ENCODE data around the gene GANAB. TPM values are rescaled to one million over a fixed set of nuclear protein-coding genes. Genes with fewer than 3 reads are reported as not detected.

The GANAB gene
- total RNA-seq, 1 experiment from 2014 or later: 221 TPM

Small RNA genes lying within 50 kb of the gene (small RNA-seq; reads per million reads assigned to genes)
- gene AP001458.1 (not detected), gene SNORA57 (not detected)

Other genes starting within 250 kb of the GANAB start
- not detected in 2 replicates for gene SCGB1A1, start 227.6 kb downstream of the GANAB start, total RNA-seq (2014; rRNA removed; shearing (Covaris generic))
- gene AHNAK, start 99.8 kb downstream of the GANAB start, total RNA-seq (2014; rRNA removed; shearing (Covaris generic)): 184 and 193 TPM in 2 replicates
- 1,970 and 1,995 TPM in 2 replicates for gene EEF1G, start 72.7 kb downstream of the GANAB start, total RNA-seq (2014; rRNA removed; shearing (Covaris generic))
- 19.6 and 21.0 TPM in 2 replicates for gene TUT1, start 55.1 kb downstream of the GANAB start, total RNA-seq (2014; rRNA removed; shearing (Covaris generic))
- 179 and 193 TPM in 2 replicates for gene MTA2, start 44.7 kb downstream of the GANAB start, total RNA-seq (2014; rRNA removed; shearing (Covaris generic))
- 27.5 and 28.7 TPM in 2 replicates for gene EML3, start 33.8 kb downstream of the GANAB start, total RNA-seq (2014; rRNA removed; shearing (Covaris generic))
- 3.3 and 7.7 TPM in 2 replicates for gene ROM1, start 33.4 kb downstream of the GANAB start, total RNA-seq (2014; rRNA removed; shearing (Covaris generic))
- gene B3GAT3, start 24.6 kb downstream of the GANAB start, total RNA-seq (2014; rRNA removed; shearing (Covaris generic)): 63.8 and 67.2 TPM in 2 replicates
- gene INTS5, start 6.7 kb upstream of the GANAB start, total RNA-seq (2014; rRNA removed; shearing (Covaris generic)): 33.8 and 41.9 TPM in 2 replicates
- 239 and 266 TPM in 2 replicates for gene C11orf98, start 18.6 kb upstream of the GANAB start, total RNA-seq (2014; rRNA removed; shearing (Covaris generic))
- gene CSKMT, start 18.7 kb upstream of the GANAB start, total RNA-seq (2014; rRNA removed; shearing (Covaris generic)): 31.0 and 33.5 TPM in 2 replicates
- gene UQCC3, start 25.1 kb upstream of the GANAB start, total RNA-seq (2014; rRNA removed; shearing (Covaris generic)): 28.6 and 38.0 TPM in 2 replicates
- 4.8 and 6.6 TPM in 2 replicates for gene LBHD1, start 25.7 kb upstream of the GANAB start, total RNA-seq (2014; rRNA removed; shearing (Covaris generic))
- gene UBXN1, start 32.5 kb upstream of the GANAB start, total RNA-seq (2014; rRNA removed; shearing (Covaris generic)): 128 and 144 TPM in 2 replicates
- gene LRRN4CL, start 42.9 kb upstream of the GANAB start, total RNA-seq (2014; rRNA removed; shearing (Covaris generic)): 0.13 and 0.20 TPM in 2 replicates
- 18.8 and 19.2 TPM in 2 replicates for gene BSCL2, start 60.8 kb upstream of the GANAB start, total RNA-seq (2014; rRNA removed; shearing (Covaris generic))
- gene GNG3, start 61.1 kb upstream of the GANAB start, total RNA-seq (2014; rRNA removed; shearing (Covaris generic)): not detected in 2 replicates
- 4.1 and 9.3 TPM in 2 replicates for gene HNRNPUL2, start 80.8 kb upstream of the GANAB start, total RNA-seq (2014; rRNA removed; shearing (Covaris generic))
- 55.6 and 67.9 TPM in 2 replicates for gene TTC9C, start 81.9 kb upstream of the GANAB start, total RNA-seq (2014; rRNA removed; shearing (Covaris generic))
- 9.2 and 9.8 TPM in 2 replicates for gene ZBTB3, start 107.5 kb upstream of the GANAB start, total RNA-seq (2014; rRNA removed; shearing (Covaris generic))
- 92.6 and 143 TPM in 2 replicates for gene POLR2G, start 115.0 kb upstream of the GANAB start, total RNA-seq (2014; rRNA removed; shearing (Covaris generic))
- 27.0 and 29.2 TPM in 2 replicates for gene TAF6L, start 124.8 kb upstream of the GANAB start, total RNA-seq (2014; rRNA removed; shearing (Covaris generic))
- 112 and 181 TPM in 2 replicates for gene TMEM179B, start 140.8 kb upstream of the GANAB start, total RNA-seq (2014; rRNA removed; shearing (Covaris generic))
- gene TMEM223, start 145.4 kb upstream of the GANAB start, total RNA-seq (2014; rRNA removed; shearing (Covaris generic)): 46.4 and 47.4 TPM in 2 replicates
- gene NXF1, start 158.8 kb upstream of the GANAB start, total RNA-seq (2014; rRNA removed; shearing (Covaris generic)): 27.4 and 46.3 TPM in 2 replicates
- gene STX5, start 185.4 kb upstream of the GANAB start, total RNA-seq (2014; rRNA removed; shearing (Covaris generic)): 32.8 and 34.0 TPM in 2 replicates
- 0.66 TPM in 1 of 2 replicates, not detected in the other for gene TEX54, start 186.2 kb upstream of the GANAB start, total RNA-seq (2014; rRNA removed; shearing (Covaris generic))
- 145 and 176 TPM in 2 replicates for gene WDR74, start 193.0 kb upstream of the GANAB start, total RNA-seq (2014; rRNA removed; shearing (Covaris generic))
- gene SLC3A2, start 234.3 kb upstream of the GANAB start, total RNA-seq (2014; rRNA removed; shearing (Covaris generic)): 275 and 289 TPM in 2 replicates